HepG2 (cell line): ENCODE results near the gene NAE1. TPM values are rescaled to one million over a fixed set of nuclear protein-coding genes. Genes with fewer than 3 reads are reported as not detected.

Source experiments
- BCL6 ChIP-seq: IDR thresholded peaks from 2 replicates; pipeline ENCODE4 v1.6.1; 2016; ENCODE audit warnings: missing genetic modification reagents, missing compliant biosample characterization
- CAMTA2 ChIP-seq: sonication (generic); formaldehyde crosslinking; IDR thresholded peaks from 2 replicates; pipeline ENCODE4 v1.4.0; 2020; ENCODE audit warnings: mild to moderate bottlenecking, missing genetic modification reagents, borderline replicate concordance
- DMAP1 ChIP-seq: IDR thresholded peaks from 2 replicates; pipeline ENCODE4 v1.6.1; 2016
- ETV6 ChIP-seq: sonication (generic); formaldehyde crosslinking; conservative IDR thresholded peaks from 2 replicates; pipeline ENCODE4 v1.4.0; 2020; ENCODE audit warnings: missing genetic modification reagents
- FOXK1 ChIP-seq: sonication (generic); formaldehyde crosslinking; IDR thresholded peaks from 2 replicates; pipeline ENCODE4 v1.4.0; 2020; ENCODE audit warnings: low read depth, missing genetic modification reagents, borderline replicate concordance
- HOXA5 ChIP-seq: sonication (generic); formaldehyde crosslinking; IDR thresholded peaks from 2 replicates; pipeline ENCODE4 v1.4.0; 2020; ENCODE audit warnings: missing genetic modification reagents
- IRX3 ChIP-seq: sonication (generic); formaldehyde crosslinking; IDR thresholded peaks from 2 replicates; pipeline ENCODE4 v1.8.1; 2023; ENCODE audit warnings: mild to moderate bottlenecking, low read depth, missing genetic modification reagents, borderline replicate concordance
- KLF12 ChIP-seq: sonication (generic); formaldehyde crosslinking; IDR thresholded peaks from 2 replicates; pipeline ENCODE4 v1.4.0; 2020; ENCODE audit warnings: missing genetic modification reagents, borderline replicate concordance
- MIER3 ChIP-seq: IDR thresholded peaks from 2 replicates; pipeline ENCODE4 v1.6.1; 2016; ENCODE audit warnings: missing compliant biosample characterization, borderline replicate concordance
- POLR2A ChIP-seq, 2 experiments: IDR thresholded peaks; 2 replicates each; pipeline ENCODE4 v1.6.1; 2011; ENCODE audit warnings: low read depth in 2 of 2, low read length in 2 of 2, mild to moderate bottlenecking in 1 of 2, moderate library complexity in 1 of 2; ENCODE audit not compliant: insufficient read depth in 1 of 2
- SMAD9 ChIP-seq: sonication (generic); formaldehyde crosslinking; IDR thresholded peaks from 2 replicates; pipeline ENCODE4 v1.5.1; 2020; ENCODE audit warnings: mild to moderate bottlenecking, missing genetic modification reagents
- SMARCC2 ChIP-seq: fragments of 450-650 bp; IDR thresholded peaks from 2 replicates; pipeline ENCODE4 v1.6.1; 2017; ENCODE audit warnings: antibody characterized with exemption, mild to moderate bottlenecking
- TEAD2 ChIP-seq: sonication (generic); formaldehyde crosslinking; IDR thresholded peaks from 2 replicates; pipeline ENCODE4 v1.9.0; 2021; ENCODE audit warnings: missing genetic modification reagents
- ZBTB21 ChIP-seq: sonication (generic); formaldehyde crosslinking; IDR thresholded peaks from 2 replicates; pipeline ENCODE4 v1.4.0; 2020; ENCODE audit warnings: missing genetic modification reagents
- ZNF264 ChIP-seq: sonication (generic); formaldehyde crosslinking; IDR thresholded peaks from 2 replicates; pipeline ENCODE4 v1.4.0; 2020; ENCODE audit warnings: missing genetic modification reagents
- ZNF430 ChIP-seq: sonication (generic); formaldehyde crosslinking; IDR thresholded peaks from 2 replicates; pipeline ENCODE4 v1.9.0; 2021; ENCODE audit warnings: mild to moderate bottlenecking, missing genetic modification reagents
- polyA plus RNA-seq, 8 experiments: library from polyadenylated mRNA; depleted of rRNA in 3 of 8; stranded (reverse) in 7 of 8; unstranded in 1 of 8; fragments of >200 nt; fragmentation: Illumina TruSeq in 4 of 8; extraction: Trizol in 4 of 8; gene quantifications; 2 replicates each; pipeline versions ENCODE4 v1.2.1 to v1.2.3, GENCODE V29; 2011 to 2016; ENCODE audit warnings: low read depth in 4 of 8, missing spikeins in 1 of 8, mixed read lengths in 1 of 8; ENCODE audit not compliant: insufficient read depth in 1 of 8
- total RNA-seq, 5 experiments: library from RNA; depleted of rRNA; stranded (reverse); fragments of >200 nt; fragmentation: Illumina TruSeq; extraction: Trizol; gene quantifications; 2 replicates each; pipeline ENCODE4 v1.2.3, GENCODE V29; 2016; ENCODE audit warnings: low read depth in 1 of 5
- TF ChIP-seq, protein P1 (sequence below): sonication (generic); formaldehyde crosslinking; IDR thresholded peaks from 2 replicates; pipeline ENCODE4 v1.4.0; 2020; ENCODE audit warnings: missing genetic modification reagents
- TF ChIP-seq, protein P2 (sequence below): sonication (generic); formaldehyde crosslinking; IDR thresholded peaks from 2 replicates; pipeline ENCODE4 v1.4.0; 2020; ENCODE audit warnings: missing genetic modification reagents, borderline replicate concordance
- TF ChIP-seq, protein P3 (sequence below): sonication (generic); formaldehyde crosslinking; IDR thresholded peaks from 2 replicates; pipeline ENCODE4 v1.9.0; 2021; ENCODE audit warnings: missing genetic modification reagents, borderline replicate concordance
- TF ChIP-seq, protein P4 (sequence below): sonication (generic); formaldehyde crosslinking; IDR thresholded peaks from 2 replicates; pipeline ENCODE4 v1.5.1; 2020; ENCODE audit warnings: missing genetic modification reagents, mild to moderate bottlenecking, borderline replicate concordance

Gene NAE1
- total and polyA plus RNA-seq, 2 of the 13 experiments (the other 11 are each of a cell fraction or from before 2014, with no cell fraction given), result 95.7 to 206 TPM

DNA sequence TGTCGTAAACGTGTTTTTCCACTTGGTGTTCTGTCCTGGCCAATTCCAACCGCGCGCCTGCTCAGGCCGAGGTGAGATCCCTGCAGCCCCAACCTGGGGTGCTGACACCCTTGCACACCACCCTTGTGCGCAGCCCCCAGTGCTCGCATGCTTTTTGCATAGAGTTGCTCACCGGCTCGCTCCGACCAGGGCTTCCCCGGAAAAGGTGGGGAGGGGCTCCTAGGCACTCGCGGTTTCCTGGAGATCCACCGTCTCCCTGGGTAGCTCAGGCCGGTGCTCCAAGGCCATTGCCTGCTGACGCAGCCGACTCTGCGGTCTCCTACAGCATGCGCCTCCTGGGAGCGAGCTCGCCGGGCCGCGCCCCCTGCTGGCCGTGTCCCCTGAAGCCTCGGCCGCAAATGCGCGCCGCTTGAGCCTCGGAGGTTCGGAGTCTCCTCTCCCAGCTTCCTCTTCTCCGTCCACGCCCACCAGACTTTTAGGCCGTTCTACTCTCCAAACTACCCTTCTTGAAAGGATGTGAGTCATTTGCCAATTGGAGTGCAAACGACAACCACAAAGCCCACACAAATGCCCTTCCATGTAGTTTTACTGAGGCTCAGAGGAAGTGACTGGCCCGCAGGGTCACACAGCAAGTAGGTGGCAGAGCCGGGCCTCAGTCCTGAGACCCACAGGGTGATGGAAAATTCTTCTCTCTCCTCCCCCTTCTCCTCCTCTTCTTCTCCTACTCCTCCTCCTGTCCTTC is 42.3 kb upstream of the NAE1 start (continued):
- TF ChIP-seq, protein P1, sequence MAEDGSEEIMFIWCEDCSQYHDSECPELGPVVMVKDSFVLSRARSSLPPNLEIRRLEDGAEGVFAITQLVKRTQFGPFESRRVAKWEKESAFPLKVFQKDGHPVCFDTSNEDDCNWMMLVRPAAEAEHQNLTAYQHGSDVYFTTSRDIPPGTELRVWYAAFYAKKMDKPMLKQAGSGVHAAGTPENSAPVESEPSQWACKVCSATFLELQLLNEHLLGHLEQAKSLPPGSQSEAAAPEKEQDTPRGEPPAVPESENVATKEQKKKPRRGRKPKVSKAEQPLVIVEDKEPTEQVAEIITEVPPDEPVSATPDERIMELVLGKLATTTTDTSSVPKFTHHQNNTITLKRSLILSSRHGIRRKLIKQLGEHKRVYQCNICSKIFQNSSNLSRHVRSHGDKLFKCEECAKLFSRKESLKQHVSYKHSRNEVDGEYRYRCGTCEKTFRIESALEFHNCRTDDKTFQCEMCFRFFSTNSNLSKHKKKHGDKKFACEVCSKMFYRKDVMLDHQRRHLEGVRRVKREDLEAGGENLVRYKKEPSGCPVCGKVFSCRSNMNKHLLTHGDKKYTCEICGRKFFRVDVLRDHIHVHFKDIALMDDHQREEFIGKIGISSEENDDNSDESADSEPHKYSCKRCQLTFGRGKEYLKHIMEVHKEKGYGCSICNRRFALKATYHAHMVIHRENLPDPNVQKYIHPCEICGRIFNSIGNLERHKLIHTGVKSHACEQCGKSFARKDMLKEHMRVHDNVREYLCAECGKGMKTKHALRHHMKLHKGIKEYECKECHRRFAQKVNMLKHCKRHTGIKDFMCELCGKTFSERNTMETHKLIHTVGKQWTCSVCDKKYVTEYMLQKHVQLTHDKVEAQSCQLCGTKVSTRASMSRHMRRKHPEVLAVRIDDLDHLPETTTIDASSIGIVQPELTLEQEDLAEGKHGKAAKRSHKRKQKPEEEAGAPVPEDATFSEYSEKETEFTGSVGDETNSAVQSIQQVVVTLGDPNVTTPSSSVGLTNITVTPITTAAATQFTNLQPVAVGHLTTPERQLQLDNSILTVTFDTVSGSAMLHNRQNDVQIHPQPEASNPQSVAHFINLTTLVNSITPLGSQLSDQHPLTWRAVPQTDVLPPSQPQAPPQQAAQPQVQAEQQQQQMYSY, result no peak
- TF ChIP-seq ZNF264 (CRISPR knock-in tag) (0 out of 2 replicates have a peak, but pooled peaks have one; percentile 57), BCL6 (CRISPR knock-in tag) (peak; percentile 81), IRX3 (CRISPR knock-in tag) (no peak), SMAD9 (no peak), HOXA5 (CRISPR knock-in tag) (peak; percentile 64), SMARCC2 (no peak), MIER3 (CRISPR knock-in tag) (peak; percentile 67; the same call in 1 of the 2 replicates), KLF12 (no peak), CAMTA2 (CRISPR knock-in tag) (no peak), FOXK1 (CRISPR knock-in tag) (no peak), ETV6 (peak; percentile 83; the same call in 1 of the 2 replicates), POLR2A (IDR thresholded peaks at IDR 0.05; ENCODE audit: insufficient read depth in 1 of 2, low read depth in 2 of 2, low read length in 2 of 2) (no peak), DMAP1 (CRISPR knock-in tag) (peak; percentile 68; the same call in 1 of the 2 replicates), TEAD2 (CRISPR knock-in tag) (no peak), ZNF430 (CRISPR knock-in tag) (peak; percentile 81; the same call in 1 of the 2 replicates), ZBTB21 (no peak)
- TF ChIP-seq, protein P2, sequence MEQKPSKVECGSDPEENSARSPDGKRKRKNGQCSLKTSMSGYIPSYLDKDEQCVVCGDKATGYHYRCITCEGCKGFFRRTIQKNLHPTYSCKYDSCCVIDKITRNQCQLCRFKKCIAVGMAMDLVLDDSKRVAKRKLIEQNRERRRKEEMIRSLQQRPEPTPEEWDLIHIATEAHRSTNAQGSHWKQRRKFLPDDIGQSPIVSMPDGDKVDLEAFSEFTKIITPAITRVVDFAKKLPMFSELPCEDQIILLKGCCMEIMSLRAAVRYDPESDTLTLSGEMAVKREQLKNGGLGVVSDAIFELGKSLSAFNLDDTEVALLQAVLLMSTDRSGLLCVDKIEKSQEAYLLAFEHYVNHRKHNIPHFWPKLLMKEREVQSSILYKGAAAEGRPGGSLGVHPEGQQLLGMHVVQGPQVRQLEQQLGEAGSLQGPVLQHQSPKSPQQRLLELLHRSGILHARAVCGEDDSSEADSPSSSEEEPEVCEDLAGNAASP (CRISPR knock-in tag), result peak; percentile 72; the same call in 1 of the 2 replicates
- TF ChIP-seq, protein P3, sequence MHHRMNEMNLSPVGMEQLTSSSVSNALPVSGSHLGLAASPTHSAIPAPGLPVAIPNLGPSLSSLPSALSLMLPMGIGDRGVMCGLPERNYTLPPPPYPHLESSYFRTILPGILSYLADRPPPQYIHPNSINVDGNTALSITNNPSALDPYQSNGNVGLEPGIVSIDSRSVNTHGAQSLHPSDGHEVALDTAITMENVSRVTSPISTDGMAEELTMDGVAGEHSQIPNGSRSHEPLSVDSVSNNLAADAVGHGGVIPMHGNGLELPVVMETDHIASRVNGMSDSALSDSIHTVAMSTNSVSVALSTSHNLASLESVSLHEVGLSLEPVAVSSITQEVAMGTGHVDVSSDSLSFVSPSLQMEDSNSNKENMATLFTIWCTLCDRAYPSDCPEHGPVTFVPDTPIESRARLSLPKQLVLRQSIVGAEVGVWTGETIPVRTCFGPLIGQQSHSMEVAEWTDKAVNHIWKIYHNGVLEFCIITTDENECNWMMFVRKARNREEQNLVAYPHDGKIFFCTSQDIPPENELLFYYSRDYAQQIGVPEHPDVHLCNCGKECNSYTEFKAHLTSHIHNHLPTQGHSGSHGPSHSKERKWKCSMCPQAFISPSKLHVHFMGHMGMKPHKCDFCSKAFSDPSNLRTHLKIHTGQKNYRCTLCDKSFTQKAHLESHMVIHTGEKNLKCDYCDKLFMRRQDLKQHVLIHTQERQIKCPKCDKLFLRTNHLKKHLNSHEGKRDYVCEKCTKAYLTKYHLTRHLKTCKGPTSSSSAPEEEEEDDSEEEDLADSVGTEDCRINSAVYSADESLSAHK (CRISPR knock-in tag), result no peak
- TF ChIP-seq, protein P4, sequence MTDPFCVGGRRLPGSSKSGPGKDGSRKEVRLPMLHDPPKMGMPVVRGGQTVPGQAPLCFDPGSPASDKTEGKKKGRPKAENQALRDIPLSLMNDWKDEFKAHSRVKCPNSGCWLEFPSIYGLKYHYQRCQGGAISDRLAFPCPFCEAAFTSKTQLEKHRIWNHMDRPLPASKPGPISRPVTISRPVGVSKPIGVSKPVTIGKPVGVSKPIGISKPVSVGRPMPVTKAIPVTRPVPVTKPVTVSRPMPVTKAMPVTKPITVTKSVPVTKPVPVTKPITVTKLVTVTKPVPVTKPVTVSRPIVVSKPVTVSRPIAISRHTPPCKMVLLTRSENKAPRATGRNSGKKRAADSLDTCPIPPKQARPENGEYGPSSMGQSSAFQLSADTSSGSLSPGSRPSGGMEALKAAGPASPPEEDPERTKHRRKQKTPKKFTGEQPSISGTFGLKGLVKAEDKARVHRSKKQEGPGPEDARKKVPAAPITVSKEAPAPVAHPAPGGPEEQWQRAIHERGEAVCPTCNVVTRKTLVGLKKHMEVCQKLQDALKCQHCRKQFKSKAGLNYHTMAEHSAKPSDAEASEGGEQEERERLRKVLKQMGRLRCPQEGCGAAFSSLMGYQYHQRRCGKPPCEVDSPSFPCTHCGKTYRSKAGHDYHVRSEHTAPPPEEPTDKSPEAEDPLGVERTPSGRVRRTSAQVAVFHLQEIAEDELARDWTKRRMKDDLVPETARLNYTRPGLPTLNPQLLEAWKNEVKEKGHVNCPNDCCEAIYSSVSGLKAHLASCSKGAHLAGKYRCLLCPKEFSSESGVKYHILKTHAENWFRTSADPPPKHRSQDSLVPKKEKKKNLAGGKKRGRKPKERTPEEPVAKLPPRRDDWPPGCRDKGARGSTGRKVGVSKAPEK (CRISPR knock-in tag), result peak; percentile 95; the same call in 1 of the 2 replicates
